Muscle of leg (tissue), 11 donors: Measurements from ENCODE around the gene DAB1. TPM values are rescaled to one million over a fixed set of nuclear protein-coding genes. Genes with fewer than 3 reads are reported as not detected.

ENCODE experiments used
- DNase-seq: peaks from one replicate; pipeline ENCODE4 v3.0.0; 2013
- H3K27ac ChIP-seq: one replicate; pipeline ENCODE4 v1.5.1; 2013; ENCODE audit warnings: mild to moderate bottlenecking, low read length, control low read depth
- H3K27me3 ChIP-seq: one replicate; pipeline ENCODE4 v1.6.1; 2013; ENCODE audit warnings: low read length; ENCODE audit not compliant: control insufficient read depth, insufficient read depth
- H3K36me3 ChIP-seq: one replicate; pipeline ENCODE4 v1.6.1; 2013; ENCODE audit warnings: low read length; ENCODE audit not compliant: control insufficient read depth, insufficient read depth
- H3K4me1 ChIP-seq: one replicate; pipeline ENCODE4 v1.6.1; 2013; ENCODE audit warnings: low read length; ENCODE audit not compliant: control insufficient read depth, insufficient read depth
- H3K4me3 ChIP-seq: one replicate; pipeline ENCODE4 v1.5.1; 2013; ENCODE audit warnings: low read length, control low read depth
- H3K9me3 ChIP-seq: replicated peaks from 2 replicates; pipeline ENCODE4 v1.6.1; 2013; ENCODE audit warnings: low read depth, low read length; ENCODE audit not compliant: control insufficient read depth
- WGBS: methylation state at CpG from one replicate; pipeline ENCODE4 v1.1.5; 2013; ENCODE audit warnings: missing lambda C conversion rate; ENCODE audit not compliant: insufficient coverage; 5-methylcytosine and 5-hydroxymethylcytosine counted together
- polyA plus RNA-seq, 8 donors: library from polyadenylated mRNA; unstranded; fragments of 120-200 nt; gene quantifications; one replicate each; pipeline versions ENCODE4 v1.2.1 to v1.2.3, GENCODE V29; 2013; ENCODE audit warnings: inconsistent platforms in 1 of 8, low replicate concordance in 1 of 8; ENCODE audit not compliant: insufficient read length in 8 of 8, insufficient read depth in 1 of 8
- total RNA-seq: library from RNA; stranded (reverse); fragments of 120-200 nt; gene quantifications from one replicate; pipeline ENCODE4 v1.2.4, GENCODE V29; 2013

DAB1 gene
- total and polyA plus RNA-seq, 9 donors, result 1.1 to 8.1 (median 2.6) TPM

GRCh38 chr1:57293214-57293613 is 130.6 kb downstream of the DAB1 start:
- H3K36me3 ChIP-seq, result no peaks in the 10 kb centered on the region
- H3K27ac ChIP-seq, result no peak overlapping the region
- WGBS, result no CpG with 5 or more reads among the region's 3 CpGs
- H3K9me3 ChIP-seq, result no peaks in the 10 kb centered on the region
- no peaks in the 10 kb centered on the region for H3K27me3 ChIP-seq
- no peak overlapping the region for H3K4me3 ChIP-seq
- no peaks in the 10 kb centered on the region for H3K4me1 ChIP-seq
- DNase-seq, result no peak

GRCh38 chr1:57289781-57290180 is 134.1 kb downstream of the DAB1 start:
- Histone ChIP-seq H3K27ac (no peak overlapping the region), H3K27me3 (no peaks in the 10 kb centered on the region), H3K36me3 (no peaks in the 10 kb centered on the region), H3K9me3 (no peaks in the 10 kb centered on the region), H3K4me1 (no peaks in the 10 kb centered on the region), H3K4me3 (no peak overlapping the region)
- DNase-seq, result no peak
- no CpG with 5 or more reads among the region's 2 CpGs for WGBS

- no CpG with 5 or more reads among the region's 2 CpGs for WGBS
- no peak for DNase-seq
- H3K4me3 ChIP-seq, result no peak overlapping the region
Measured at GRCh38 chr1:57285992-57286391, 137.9 kb downstream of the DAB1 start.

GRCh38 chr1:57282411-57282810 is 141.4 kb downstream of the DAB1 start:
- no peaks in the 10 kb centered on the region for H3K9me3 ChIP-seq
- H3K4me3 ChIP-seq, result no peak overlapping the region
- H3K27me3 ChIP-seq, result no peaks in the 10 kb centered on the region
- WGBS, result 67% methylated on average over 2 of the region's 2 CpGs
- no peak overlapping the region for H3K27ac ChIP-seq
- H3K36me3 ChIP-seq, result no peaks in the 10 kb centered on the region
- no peaks in the 10 kb centered on the region for H3K4me1 ChIP-seq
- DNase-seq, result no peak

More at GRCh38 chr1:57285992-57286391, 137.9 kb downstream of the DAB1 start:
- H3K27me3 ChIP-seq, result no peaks in the 10 kb centered on the region
- no peaks in the 10 kb centered on the region for H3K36me3 ChIP-seq
- no peak overlapping the region for H3K27ac ChIP-seq
- H3K9me3 ChIP-seq, result no peaks in the 10 kb centered on the region
- no peaks in the 10 kb centered on the region for H3K4me1 ChIP-seq

- 84% methylated on average over 5 of the region's 5 CpGs for WGBS
- no peak for DNase-seq
- H3K4me1 ChIP-seq, result no peaks in the 10 kb centered on the region
- no peak overlapping the region for H3K4me3 ChIP-seq
- H3K27me3 ChIP-seq, result no peaks in the 10 kb centered on the region
- H3K27ac ChIP-seq, result no peak overlapping the region
- H3K36me3 ChIP-seq, result no peaks in the 10 kb centered on the region
- no peaks in the 10 kb centered on the region for H3K9me3 ChIP-seq
Measured at GRCh38 chr1:57281324-57281723, 142.5 kb downstream of the DAB1 start.

GRCh38 chr1:57279909-57280666 is 143.8 kb downstream of the DAB1 start:
- WGBS, result no CpG with 5 or more reads among the region's 3 CpGs
- Histone ChIP-seq H3K27me3 (no peaks in the 10 kb centered on the region), H3K36me3 (no peaks in the 10 kb centered on the region), H3K9me3 (no peaks in the 10 kb centered on the region), H3K4me1 (no peaks in the 10 kb centered on the region), H3K4me3 (no peak overlapping the region), H3K27ac (no peak overlapping the region)
- no peak for DNase-seq

GRCh38 chr1:57278558-57278957 is 145.3 kb downstream of the DAB1 start:
- no peaks in the 10 kb centered on the region for H3K4me1 ChIP-seq
- H3K27me3 ChIP-seq, result no peaks in the 10 kb centered on the region
- no peak overlapping the region for H3K27ac ChIP-seq
- no peak overlapping the region for H3K4me3 ChIP-seq
- DNase-seq, result no peak
- H3K36me3 ChIP-seq, result no peaks in the 10 kb centered on the region
- WGBS, result no CpG with 5 or more reads among the region's 3 CpGs
- H3K9me3 ChIP-seq, result no peaks in the 10 kb centered on the region

GRCh38 chr1:57277681-57278080 is 146.2 kb downstream of the DAB1 start:
- H3K9me3 ChIP-seq, result no peaks in the 10 kb centered on the region
- H3K27ac ChIP-seq, result no peak overlapping the region
- H3K4me3 ChIP-seq, result no peak overlapping the region
- H3K27me3 ChIP-seq, result no peaks in the 10 kb centered on the region
- 35% methylated on average over 2 of the region's 2 CpGs for WGBS
- no peaks in the 10 kb centered on the region for H3K4me1 ChIP-seq
- DNase-seq, result no peak
- no peaks in the 10 kb centered on the region for H3K36me3 ChIP-seq

GRCh38 chr1:57276918-57277317 is 146.9 kb downstream of the DAB1 start:
- WGBS, result no CpG with 5 or more reads among the region's 5 CpGs
- Histone ChIP-seq H3K27ac (no peak overlapping the region), H3K9me3 (no peaks in the 10 kb centered on the region), H3K4me3 (no peak overlapping the region), H3K36me3 (no peaks in the 10 kb centered on the region), H3K27me3 (no peaks in the 10 kb centered on the region), H3K4me1 (no peaks in the 10 kb centered on the region)
- DNase-seq, result no peak

GRCh38 chr1:57272601-57273000 is 151.3 kb downstream of the DAB1 start:
- peaks cover 4% of the 10 kb centered on the region for H3K4me1 ChIP-seq
- no peaks in the 10 kb centered on the region for H3K36me3 ChIP-seq
- H3K9me3 ChIP-seq, result no peaks in the 10 kb centered on the region
- H3K27ac ChIP-seq, result no peak overlapping the region
- peaks cover 3% of the 10 kb centered on the region for H3K27me3 ChIP-seq
- no peak overlapping the region for H3K4me3 ChIP-seq
- DNase-seq, result no peak
- no CpG with 5 or more reads among the region's 2 CpGs for WGBS

- Histone ChIP-seq H3K9me3 (peaks cover under 1% of the 10 kb centered on the region), H3K4me1 (peaks cover 4% of the 10 kb centered on the region), H3K27ac (no peak overlapping the region), H3K36me3 (no peaks in the 10 kb centered on the region), H3K4me3 (no peak overlapping the region), H3K27me3 (peaks cover 3% of the 10 kb centered on the region)
- DNase-seq, result no peak
- 78% methylated on average over 1 of the region's 2 CpGs for WGBS
Measured at GRCh38 chr1:57272150-57272549, 151.7 kb downstream of the DAB1 start.
